Breast epithelium (tissue), 3 donors: ENCODE measurements around the gene C6orf62. TPM values are rescaled to one million over a fixed set of nuclear protein-coding genes. Genes with fewer than 3 reads are reported as not detected.

Experiments
- total RNA-seq, 3 donors: library from RNA; depleted of rRNA; stranded (reverse); fragments of >200 nt; gene quantifications; one replicate each; pipeline ENCODE4 v1.1.0, GENCODE V29; 2016

C6orf62 gene
- total RNA-seq, 3 donors from 2014 or later, result 57.0 to 86.1 (median 66.1) TPM

Other genes starting within 250 kb of the C6orf62 start
- gene GPLD1, start 229.6 kb downstream of the C6orf62 start, total RNA-seq, result 1 to 10 TPM; 1.3 to 7.7 (median 2.5) TPM
- 1 to 10 TPM; 3.9 to 6.4 (median 6.1) TPM for gene ALDH5A1, start 224.2 kb downstream of the C6orf62 start, total RNA-seq
- gene KIAA0319, start 73.0 kb downstream of the C6orf62 start, total RNA-seq, result under 1 TPM in 2 of 3 donors, not detected in 1; under 0.01 to 0.15 TPM
- gene TDP2, start 52.3 kb downstream of the C6orf62 start, total RNA-seq, result 10 to 100 TPM; 31.5 to 40.6 (median 37.2) TPM
- 10 to 100 TPM in 1 of 3 donors, 1 to 10 TPM in 2; 6.3 to 12.0 (median 8.2) TPM for gene ACOT13, start 52.1 kb downstream of the C6orf62 start, total RNA-seq
- gene GMNN, start 55.8 kb upstream of the C6orf62 start, total RNA-seq, result 10 to 100 TPM in 2 of 3 donors, 1 to 10 TPM in 1; 8.5 to 42.1 (median 27.2) TPM
- gene ARMH2, start 79.8 kb upstream of the C6orf62 start, total RNA-seq, result not detected
- gene RIPOR2, start 216.8 kb upstream of the C6orf62 start, total RNA-seq, result 10 to 100 TPM; 13.8 to 70.5 (median 29.2) TPM